CD1c-positive myeloid dendritic cell (primary cell): ENCODE results near the gene EVC.
"Not testable (repeated sequence)": the region's sequence is repeated elsewhere in the genome, so short reads cannot be mapped to it uniquely, and the experiment has no call there.

Experiments
- DNase-seq: peaks from one replicate; pipeline ENCODE4 v3.0.0-alpha.2; 2016; ENCODE audit errors: extremely low spot score

EVC gene

GRCh38 chr4:5842456-5842855 lies 131.5 kb downstream of the EVC start:
- DNase-seq, result no peak

GRCh38 chr4:5843573-5844530 lies 132.9 kb downstream of the EVC start:
- DNase-seq, result no peak

- no peak for DNase-seq
Observed at GRCh38 chr4:5845035-5845905, 134.3 kb downstream of the EVC start.

GRCh38 chr4:5851637-5852301 lies 140.8 kb downstream of the EVC start:
- no peak for DNase-seq

GRCh38 chr4:5852523-5853202 lies 141.7 kb downstream of the EVC start:
- DNase-seq, result no peak

- no peak for DNase-seq
Observed at GRCh38 chr4:5854929-5855328, 143.9 kb downstream of the EVC start.

GRCh38 chr4:5856362-5856761 lies 145.4 kb downstream of the EVC start:
- DNase-seq, result not testable (repeated sequence)

- DNase-seq, result no peak
Observed at GRCh38 chr4:5857199-5857598, 146.2 kb downstream of the EVC start.

- no peak for DNase-seq
Observed at GRCh38 chr4:5858020-5858769, 147.2 kb downstream of the EVC start.

- DNase-seq, result no peak
Observed at GRCh38 chr4:5863461-5864113, 152.6 kb downstream of the EVC start.
